Measurements from ENCODE around the gene ZSCAN16. TPM values are rescaled to one million over a fixed set of nuclear protein-coding genes. Genes with fewer than 3 reads are reported as not detected.

Gene ZSCAN16
- total RNA-seq, 1 experiment from 2014 or later: 8.1 TPM

DNA sequence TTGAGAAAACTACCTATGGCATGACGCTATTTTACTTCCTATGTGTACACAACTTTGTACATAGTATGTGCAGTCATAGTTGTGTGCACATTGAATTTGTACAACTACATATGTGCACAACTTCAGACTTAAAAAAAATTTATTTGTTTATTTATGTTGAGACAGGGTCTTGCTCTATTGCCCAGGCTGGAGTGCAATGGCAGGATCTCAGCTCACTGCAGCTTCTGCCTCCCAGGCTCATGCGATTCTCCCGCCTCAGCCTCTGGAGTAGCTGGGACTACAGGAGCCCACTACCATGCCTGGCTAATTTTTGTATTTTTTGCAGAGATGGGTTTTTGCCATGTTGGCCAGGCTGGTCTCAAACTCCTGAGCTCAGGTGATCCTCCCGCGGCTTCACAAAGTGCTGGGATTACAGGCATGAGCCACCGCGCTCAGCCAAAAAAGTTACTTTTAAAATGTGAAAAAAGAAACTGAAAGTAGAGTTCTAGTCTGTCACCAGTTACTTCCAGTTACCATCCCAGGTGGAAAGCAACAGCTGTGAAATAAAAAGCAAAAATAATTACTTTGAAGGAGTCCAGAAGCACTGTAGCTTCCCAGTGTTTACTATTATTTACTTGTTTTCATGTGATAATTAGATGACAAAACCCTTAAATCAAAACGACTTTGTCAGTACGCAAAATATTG, 15.6 kb downstream of the ZSCAN16 start:
- H2AFZ ChIP-seq (ENCODE audit: low read length): no peak overlapping the region
- no peak for ATAC-seq

GRCh38 chr6:28140616-28141015, 16.2 kb downstream of the ZSCAN16 start:
- DNase-seq: no peak
- Histone ChIP-seq H3K79me2 (ENCODE audit: low read length) (peaks cover 48% of the 10 kb centered on the region), H3K9me2 (replicated peaks; ENCODE audit: low read length) (no peaks in the 10 kb centered on the region), H3F3A (ENCODE audit: low read length, unreplicated experiment) (no peaks in the 10 kb centered on the region), H3K9me3 (ENCODE audit: low read length) (no peaks in the 10 kb centered on the region), H3K4me3 (ENCODE audit: low read length) (no peak overlapping the region), H3K36me3 (ENCODE audit: low read depth, low read length) (peaks cover 11% of the 10 kb centered on the region; the same call in 1 of the 2 replicates), H3K4me1 (ENCODE audit: insufficient read depth, low read length) (peaks cover 25% of the 10 kb centered on the region), H4K20me1 (ENCODE audit: low read length) (peaks cover 12% of the 10 kb centered on the region), H3K27me3 (ENCODE audit: low read length) (no peaks in the 10 kb centered on the region), H3K27ac (ENCODE audit: low read length) (no peak overlapping the region), H2AFZ (ENCODE audit: low read length) (no peak overlapping the region), H3K9ac (ENCODE audit: low read length) (no peak overlapping the region), H3K4me2 (ENCODE audit: low read length) (no peak overlapping the region)
- no TSS peak for BruUV-seq (replicated peaks)
- intact Hi-C loops (cut with micrococcal nuclease): loop anchor here (1.0 kb wide), 2 partner anchors 16 to 112 kb away; partner anchors contain the start of genes ZKSCAN4 and ZSCAN16
- ATAC-seq: no peak
- TF ChIP-seq EZH2phosphoT487 (IDR thresholded peaks at IDR 0.05; ENCODE audit: borderline replicate concordance, low read length) (no peak), EZH2 (IDR thresholded peaks at IDR 0.05; ENCODE audit: low read length, unreplicated experiment) (no peak), CTCF (conservative IDR thresholded peaks at IDR 0.05; ENCODE audit: low read depth, low read length) (no peak)
- POLR2A ChIA-PET (ENCODE audit: unreplicated experiment): interaction anchor here (0.6 kb wide), 1 partner anchor 216 kb away, joined by 4 read pairs; no protein-coding TSS in a partner anchor
- CTCF ChIA-PET: no interaction called here

More for the DNA sequence above, 15.6 kb downstream of the ZSCAN16 start:
- Histone ChIP-seq H3K27me3 (ENCODE audit: low read length) (no peaks in the 10 kb centered on the region), H3K27ac (ENCODE audit: low read length) (no peak overlapping the region), H3K36me3 (ENCODE audit: low read depth, low read length) (peaks cover 8% of the 10 kb centered on the region; the same call in 1 of the 2 replicates), H3K4me3 (ENCODE audit: low read length) (no peak overlapping the region), H3K4me1 (ENCODE audit: insufficient read depth, low read length) (peaks cover 29% of the 10 kb centered on the region), H3K9me2 (replicated peaks; ENCODE audit: low read length) (no peaks in the 10 kb centered on the region), H3K79me2 (ENCODE audit: low read length) (peaks cover 46% of the 10 kb centered on the region), H3K9me3 (ENCODE audit: low read length) (no peaks in the 10 kb centered on the region), H3F3A (ENCODE audit: low read length, unreplicated experiment) (no peaks in the 10 kb centered on the region), H3K4me2 (ENCODE audit: low read length) (no peak overlapping the region), H4K20me1 (ENCODE audit: low read length) (peaks cover 12% of the 10 kb centered on the region), H3K9ac (ENCODE audit: low read length) (no peak overlapping the region)
- TF ChIP-seq EZH2 (IDR thresholded peaks at IDR 0.05; ENCODE audit: low read length, unreplicated experiment): no peak
- no peak for TF ChIP-seq EZH2phosphoT487 (IDR thresholded peaks at IDR 0.05; ENCODE audit: borderline replicate concordance, low read length)
- no peak for TF ChIP-seq CTCF (conservative IDR thresholded peaks at IDR 0.05; ENCODE audit: low read depth, low read length)
- DNase-seq: no peak
- CTCF ChIA-PET: no interaction called here
- POLR2A ChIA-PET (ENCODE audit: unreplicated experiment): no interaction called here
- BruUV-seq (replicated peaks): no TSS peak
- intact Hi-C loops (cut with micrococcal nuclease): loop anchor here (5.0 to 10.0 kb wide), 3 partner anchors 197 to 445 kb away; partner anchors contain the start of gene ZSCAN31

Data from PC-3 (cell line).